CD4-positive, alpha-beta T cell (primary cell): ENCODE results near the gene CFAP107. TPM values are rescaled to one million over a fixed set of nuclear protein-coding genes. Genes with fewer than 3 reads are reported as not detected.
"Not testable (repeated sequence)": the region's sequence is repeated elsewhere in the genome, so short reads cannot be mapped to it uniquely, and the experiment has no call there.

Experiments used
- ATAC-seq: fragments of 200-7000 bp; cut with Tn5 transposase; one replicate; pipeline ENCODE4 v1.10.0; 2022; ENCODE audit warnings: mild to moderate bottlenecking; ENCODE audit not compliant: poor library complexity
- CTCF ChIA-PET: fragments of 350-600 bp; sonication (Branson Sonifier 250); formaldehyde crosslinking; loops from one replicate; lab custom pipeline; 2021; ENCODE audit warnings: antibody characterized with exemption, inconsistent platforms; lab: Charles Lee
- POLR2A ChIA-PET: fragments of 350-600 bp; sonication (Branson Sonifier 250); formaldehyde crosslinking; loops from one replicate; lab custom pipeline; 2021; ENCODE audit warnings: antibody characterized with exemption, inconsistent platforms; lab: Charles Lee
- DNase-seq, 14 experiments: peaks; one replicate each; pipeline ENCODE4 v3.0.0-alpha.2; 2013 to 2020; ENCODE audit warnings: mixed read lengths in 2 of 14
- H3K27ac ChIP-seq, 2 donors: one replicate each; pipeline versions ENCODE4 v1.5.1 to v1.7.0; 2013; ENCODE audit warnings: low read length in 2 of 2, low read depth in 1 of 2, mild to moderate bottlenecking in 1 of 2
- H3K27me3 ChIP-seq, 2 experiments: 1 replicate in 1 of 2; 2 replicates in 1 of 2; pipeline versions ENCODE4 v1.6.1 to v1.7.0; 2013; ENCODE audit warnings: low read length in 2 of 2, control low read depth in 1 of 2, mild to moderate bottlenecking in 1 of 2, moderate library complexity in 1 of 2; ENCODE audit not compliant: insufficient read depth in 2 of 2, control insufficient read depth in 1 of 2
- H3K36me3 ChIP-seq: one replicate; pipeline ENCODE4 v1.6.1; 2013; ENCODE audit warnings: low read length, control low read depth; ENCODE audit not compliant: insufficient read depth
- H3K4me1 ChIP-seq: one replicate; pipeline ENCODE4 v1.6.1; 2013; ENCODE audit warnings: low read length, control low read depth; ENCODE audit not compliant: insufficient read depth
- H3K4me3 ChIP-seq: one replicate; pipeline ENCODE4 v1.5.1; 2013; ENCODE audit warnings: mild to moderate bottlenecking, low read length, moderate library complexity
- H3K9me3 ChIP-seq, 2 experiments: 1 replicate in 1 of 2; 2 replicates in 1 of 2; pipeline versions ENCODE4 v1.6.1 to v1.7.0; 2013; ENCODE audit warnings: low read length in 2 of 2, mild to moderate bottlenecking in 2 of 2, control low read depth in 1 of 2, moderate library complexity in 1 of 2; ENCODE audit not compliant: control insufficient read depth in 1 of 2, insufficient read depth in 1 of 2
- H3K27ac Mint-ChIP-seq: one replicate; pipeline ENCODE4 v1.8.0; 2020; ENCODE audit warnings: mixed read lengths
- H3K27me3 Mint-ChIP-seq: one replicate; pipeline ENCODE4 v1.8.0; 2021; ENCODE audit warnings: mixed read lengths
- H3K36me3 Mint-ChIP-seq: one replicate; pipeline ENCODE4 v1.8.0; 2021; ENCODE audit warnings: low read depth, mixed read lengths
- H3K4me1 Mint-ChIP-seq: one replicate; pipeline ENCODE4 v1.8.0; 2021; ENCODE audit warnings: low read depth, mixed read lengths
- H3K4me3 Mint-ChIP-seq: one replicate; pipeline ENCODE4 v1.8.0; 2020; ENCODE audit warnings: mild to moderate bottlenecking, mixed read lengths
- H3K9me3 Mint-ChIP-seq: one replicate; pipeline ENCODE4 v1.8.0; 2020; ENCODE audit warnings: mixed read lengths
- CTCF ChIP-seq: fragments of 200-600 bp; IDR thresholded peaks from one replicate; pipeline ENCODE4 v1.8.0; 2022; ENCODE audit warnings: antibody characterized with exemption, mild to moderate bottlenecking
- intact Hi-C, 2 experiments: fragments of 100-400 bp; cut with DNase I in 1 of 2; cut with micrococcal nuclease in 1 of 2; formaldehyde crosslinking; loops; one replicate each; pipeline versions ENCODE4 v1.15.1 to v1.9.0; 2023 to 2025; cut with DNase I, micrococcal nuclease
- total RNA-seq, 174 experiments: library from RNA in 2 of 174; stranded (reverse) in 2 of 174; gene quantifications; one replicate each; pipeline ENCODE4 v1.2.3 and lab custom pipeline; 2021 to 2026

CFAP107 gene
- total RNA-seq, 2 experiments from 2014 or later: not detected

- ChIA-PET POLR2A (no interaction called here), CTCF (no interaction called here)
- Histone ChIP-seq H3K27me3 (no peaks in the 10 kb centered on the region), H3K9me3 (peaks cover 4 to 6% of the 10 kb centered on the region in 2 experiments), H3K27ac (no peak overlapping the region), H3K4me3 (no peak overlapping the region), H3K4me1 (no peaks in the 10 kb centered on the region), H3K36me3 (no peaks in the 10 kb centered on the region)
- intact Hi-C loops: no loop called here
- DNase-seq (no peak), ATAC-seq (no peak)
- Mint-ChIP-seq H3K4me1 (no peaks in the 10 kb centered on the region), H3K9me3 (peaks cover 2% of the 10 kb centered on the region), H3K4me3 (no peak overlapping the region), H3K27ac (no peak overlapping the region), H3K27me3 (peaks cover 51% of the 10 kb centered on the region), H3K36me3 (no peaks in the 10 kb centered on the region)
- no peak for TF ChIP-seq CTCF
These were observed 32.9 kb downstream of the CFAP107 start for GRCh38 chr1:12778907-12779306.

DNA sequence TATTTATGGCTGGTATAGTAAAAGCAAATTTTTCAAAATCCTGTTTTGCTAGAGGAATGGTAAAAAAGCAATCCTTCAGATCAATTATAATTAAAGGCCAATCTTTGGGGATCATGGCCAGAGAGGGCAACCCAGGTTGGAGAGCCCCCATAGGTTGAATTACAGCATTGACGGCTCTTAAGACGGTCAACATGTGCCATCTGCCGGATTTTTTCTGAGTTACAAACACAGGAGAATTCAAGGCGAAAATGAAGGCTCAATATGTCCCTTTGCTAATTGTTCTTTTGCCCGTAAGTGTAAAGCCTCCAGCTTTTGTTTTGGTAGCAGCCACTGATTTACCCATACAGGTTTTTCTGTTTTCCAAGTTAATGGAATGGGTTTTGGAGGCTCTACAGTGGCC is 35.5 kb downstream of the CFAP107 start:
- DNase-seq, H3K27ac Mint-ChIP-seq: not testable (repeated sequence)
- H3K27me3 Mint-ChIP-seq: peaks cover 29% of the 10 kb centered on the region

GRCh38 chr1:12783783-12784182 is 37.8 kb downstream of the CFAP107 start:
- H3K27ac Mint-ChIP-seq, POLR2A ChIA-PET, H3K4me3 Mint-ChIP-seq, H3K36me3 Mint-ChIP-seq, intact Hi-C loops, H3K27ac ChIP-seq, DNase-seq, H3K27me3 ChIP-seq, ATAC-seq, H3K4me1 Mint-ChIP-seq, H3K4me3 ChIP-seq, H3K36me3 ChIP-seq, H3K4me1 ChIP-seq, CTCF ChIA-PET: not testable (repeated sequence)
- peaks cover 14% of the 10 kb centered on the region for H3K27me3 Mint-ChIP-seq
- H3K9me3 ChIP-seq: peaks cover 16 to 29% of the 10 kb centered on the region in 2 experiments
- H3K9me3 Mint-ChIP-seq: peaks cover 11% of the 10 kb centered on the region

More for the DNA sequence above, 35.5 kb downstream of the CFAP107 start:
- H3K4me1 ChIP-seq, H3K4me1 Mint-ChIP-seq, intact Hi-C loops, H3K4me3 ChIP-seq, H3K4me3 Mint-ChIP-seq, ATAC-seq, POLR2A ChIA-PET, H3K36me3 Mint-ChIP-seq, CTCF ChIA-PET, H3K27ac ChIP-seq, H3K36me3 ChIP-seq, H3K27me3 ChIP-seq: not testable (repeated sequence)
- H3K9me3 Mint-ChIP-seq: peaks cover 11% of the 10 kb centered on the region
- H3K9me3 ChIP-seq: peaks cover 8 to 29% of the 10 kb centered on the region in 2 experiments

GRCh38 chr1:12784729-12785128 is 38.7 kb downstream of the CFAP107 start:
- POLR2A ChIA-PET, H3K4me3 ChIP-seq, DNase-seq, H3K4me3 Mint-ChIP-seq, H3K4me1 Mint-ChIP-seq, H3K27me3 Mint-ChIP-seq, H3K36me3 ChIP-seq, H3K27ac Mint-ChIP-seq, ATAC-seq, intact Hi-C loops, CTCF ChIA-PET, H3K36me3 Mint-ChIP-seq, H3K27ac ChIP-seq, H3K27me3 ChIP-seq, H3K4me1 ChIP-seq: not testable (repeated sequence)
- H3K9me3 ChIP-seq: peaks cover 16 to 29% of the 10 kb centered on the region in 2 experiments
- H3K9me3 Mint-ChIP-seq: peaks cover 11% of the 10 kb centered on the region

GRCh38 chr1:12791097-12791496 is 45.1 kb downstream of the CFAP107 start, which contains the start of gene PRAMEF1:
TSS of gene PRAMEF1 (plus strand) at chr1:12791397. CDS start at chr1:12793228, 1,831 bp downstream.
- H3K27me3 ChIP-seq, POLR2A ChIA-PET, CTCF ChIA-PET, H3K36me3 Mint-ChIP-seq, H3K4me1 ChIP-seq, DNase-seq, H3K27ac ChIP-seq, intact Hi-C loops, H3K36me3 ChIP-seq, H3K4me3 ChIP-seq, H3K4me3 Mint-ChIP-seq, H3K9me3 ChIP-seq, H3K4me1 Mint-ChIP-seq, H3K9me3 Mint-ChIP-seq, H3K27ac Mint-ChIP-seq, H3K27me3 Mint-ChIP-seq, ATAC-seq: not testable (repeated sequence)
